K562 (cell line): ENCODE results near the gene MPIG6B. TPM values are rescaled to one million over a fixed set of nuclear protein-coding genes. Genes with fewer than 3 reads are reported as not detected.
A peak's percentile ranks its signal among the peaks of the same experiment; 100 is the strongest.

Experiments used
- ELF4 ChIP-seq: fragments of 450-650 bp; formaldehyde crosslinking; IDR thresholded peaks from 2 replicates; pipeline ENCODE4 v1.4.0; 2022; ENCODE audit warnings: missing genetic modification characterization
- KDM5B ChIP-seq: fragments of 200-600 bp; sonication (generic); IDR thresholded peaks from 2 replicates; pipeline ENCODE4 v1.6.1; 2012; ENCODE audit warnings: low read depth, mild to moderate bottlenecking, moderate library complexity, low read length, control low read depth, inconsistent platforms; ENCODE audit not compliant: insufficient replicate concordance
- NCOR1 ChIP-seq: fragments of 450-650 bp; IDR thresholded peaks from 2 replicates; pipeline ENCODE4 v1.6.1; 2016; ENCODE audit warnings: mild to moderate bottlenecking, moderate library complexity
- NFE2L1 ChIP-seq: fragments of 450-650 bp; IDR thresholded peaks from 2 replicates; pipeline ENCODE4 v1.6.1; 2016; ENCODE audit warnings: missing genetic modification characterization, low read depth, mild to moderate bottlenecking, missing compliant biosample characterization, moderate library complexity, borderline replicate concordance
- NR2C2 ChIP-seq, 2 experiments: fragments of 200-800 bp in 1 of 2; sonication (Bioruptor generic) in 1 of 2; sonication (generic) in 1 of 2; formaldehyde crosslinking in 1 of 2; IDR thresholded peaks; 2 replicates each; pipeline versions ENCODE4 v1.6.1 to v1.8.0; 2016 to 2022; ENCODE audit warnings: mild to moderate bottlenecking in 1 of 2, missing compliant biosample characterization in 1 of 2, missing genetic modification characterization in 1 of 2, missing genetic modification reagents in 1 of 2
- PTBP1 ChIP-seq: fragments of 200-400 bp; formaldehyde crosslinking; IDR thresholded peaks from 2 replicates; pipeline ENCODE4 v1.6.1; 2017; ENCODE audit warnings: low read depth, low read length
- RBM39 ChIP-seq: fragments of 200-400 bp; formaldehyde crosslinking; optimal IDR thresholded peaks from 2 replicates; pipeline ENCODE3; 2018; ENCODE audit warnings: low read depth, low read length
- TEAD1 ChIP-seq, 2 experiments: fragments of 450-650 bp in 1 of 2; sonication (generic) in 1 of 2; formaldehyde crosslinking; IDR thresholded peaks; 2 replicates each; pipeline versions ENCODE4 v1.4.0 to v1.8.0; 2020 to 2022; ENCODE audit warnings: mild to moderate bottlenecking in 2 of 2, missing genetic modification reagents in 1 of 2
- WHSC1 ChIP-seq: IDR thresholded peaks from one replicate; pipeline ENCODE4 v1.6.1; 2012; ENCODE audit warnings: low read length, control low read depth, inconsistent platforms
- ZNF551 ChIP-seq: fragments of 250-450 bp; sonication (Bioruptor Pico); IDR thresholded peaks from 2 replicates; pipeline ENCODE4 v1.5.0; 2021; ENCODE audit warnings: mild to moderate bottlenecking, moderate library complexity
- polyA plus RNA-seq, 8 experiments: library from polyadenylated mRNA; depleted of rRNA in 4 of 8; stranded (reverse) in 5 of 8; unstranded in 3 of 8; fragments of >200 nt; fragmentation: Nextera tagmentation in 2 of 8; fragmentation: Illumina TruSeq in 1 of 8; extraction: Ambion mirVana in 2 of 8; extraction: Trizol in 1 of 8; gene quantifications; 2 replicates each; pipeline versions ENCODE4 v1.2.1 to v1.2.3, GENCODE V29; 2011 to 2014; ENCODE audit warnings: inconsistent platforms in 1 of 8, missing spikeins in 1 of 8
- total RNA-seq, 7 experiments: library from RNA; depleted of rRNA in 6 of 7; stranded (reverse); fragments of >200 nt in 6 of 7; fragmentation: Illumina TruSeq in 2 of 7; extraction: Trizol in 2 of 7; gene quantifications; 2 replicates each; pipeline versions ENCODE4 v1.2.1 to v1.2.3, GENCODE V29; 2011 to 2021; ENCODE audit warnings: low replicate concordance in 1 of 7
- TF ChIP-seq, protein P1 (sequence below): fragments of 450-650 bp; formaldehyde crosslinking; conservative IDR thresholded peaks from 2 replicates; pipeline ENCODE4 v1.4.0; 2022; ENCODE audit warnings: mild to moderate bottlenecking, missing genetic modification characterization
- TF ChIP-seq, protein P2 (sequence below): sonication (generic); formaldehyde crosslinking; IDR thresholded peaks from 2 replicates; pipeline ENCODE4 v1.8.0; 2022; ENCODE audit warnings: mild to moderate bottlenecking, missing genetic modification reagents
- TF ChIP-seq, protein P3 (sequence below): fragments of 450-650 bp; formaldehyde crosslinking; IDR thresholded peaks from 2 replicates; pipeline ENCODE4 v1.4.0; 2022; ENCODE audit warnings: missing genetic modification characterization
- TF ChIP-seq, protein P4 (sequence below), 2 experiments: fragments of 450-650 bp in 1 of 2; sonication (generic) in 1 of 2; formaldehyde crosslinking; conservative IDR thresholded peaks; 2 replicates each; pipeline versions ENCODE4 v1.4.0 to v1.8.1; 2020 to 2022; ENCODE audit warnings: mild to moderate bottlenecking in 1 of 2, missing genetic modification reagents in 1 of 2
- TF ChIP-seq, protein P5 (sequence below): sonication (generic); formaldehyde crosslinking; IDR thresholded peaks from 2 replicates; pipeline ENCODE4 v1.9.0; 2022; ENCODE audit warnings: mild to moderate bottlenecking, missing genetic modification reagents

MPIG6B gene
- total and polyA plus RNA-seq, 9 of the 15 experiments (the other 6 are each of a cell fraction or from before 2014, with no cell fraction given) = 0.11 to 1.2 (median 0.28) TPM; not detected in 1

DNA sequence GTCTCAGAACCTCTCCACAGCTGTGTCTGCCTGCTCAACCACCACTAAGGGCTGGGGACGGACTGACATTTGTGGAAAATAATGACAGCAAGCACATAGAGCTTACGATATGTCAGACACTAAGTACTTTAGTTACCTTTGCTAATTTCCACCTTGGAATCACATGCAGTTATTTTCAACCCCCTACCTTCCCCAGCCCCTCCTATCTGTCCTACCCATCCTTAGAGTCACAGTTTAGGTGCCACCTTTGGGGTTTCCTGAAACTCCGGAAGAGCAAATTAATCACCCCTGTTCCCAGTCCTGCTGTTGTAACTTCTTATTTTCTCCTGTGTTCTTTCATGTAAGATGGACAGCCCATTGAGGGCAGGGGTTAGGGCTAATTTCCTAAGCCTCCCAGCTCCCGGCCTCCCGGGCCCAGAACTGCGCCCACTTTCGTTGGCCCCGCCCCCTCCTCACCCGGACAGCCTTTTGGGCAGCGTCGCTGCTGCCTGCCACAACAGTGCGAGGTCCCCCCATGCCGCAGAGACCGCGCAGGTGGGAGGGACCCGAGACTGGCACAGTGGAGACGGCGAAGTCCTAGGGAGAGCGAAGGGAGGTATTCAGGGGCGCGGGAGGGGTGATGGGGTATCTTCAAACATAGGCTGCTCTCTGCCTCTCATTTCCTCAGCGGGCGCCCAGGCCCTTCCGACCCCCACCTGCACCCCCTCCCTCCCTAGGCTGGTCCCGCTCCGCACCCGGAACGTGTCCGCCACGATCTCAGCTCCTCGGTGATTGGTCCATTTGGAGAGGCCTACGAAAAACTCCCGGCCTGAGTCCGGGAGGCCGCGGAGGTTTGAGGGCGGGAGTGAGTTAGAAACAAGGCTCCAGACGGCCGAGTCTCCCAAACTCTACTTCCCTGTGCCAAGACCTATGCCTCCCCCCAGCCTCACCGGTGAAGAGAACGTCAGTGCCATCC lies 4.8 kb downstream of the MPIG6B start (continued):
- TF ChIP-seq ELF4 = peak; percentile 74; the same call in 1 of the 2 replicates
- peak; percentile 65; the same call in 1 of the 2 replicates for TF ChIP-seq NR2C2 (CRISPR knock-in tag; IDR thresholded peaks at IDR 0.05)
- TF ChIP-seq NR2C2 (tag; IDR thresholded peaks at IDR 0.05) = no peak
- peak in 1 of 2 experiments; percentile 70; a peak in 2 of 4 replicates for TF ChIP-seq TEAD1 (CRISPR knock-in tag; IDR thresholded peaks at IDR 0.05)
- no peak for TF ChIP-seq ZNF551 (CRISPR knock-in tag)
- no peak for TF ChIP-seq NCOR1
- TF ChIP-seq, protein P1, sequence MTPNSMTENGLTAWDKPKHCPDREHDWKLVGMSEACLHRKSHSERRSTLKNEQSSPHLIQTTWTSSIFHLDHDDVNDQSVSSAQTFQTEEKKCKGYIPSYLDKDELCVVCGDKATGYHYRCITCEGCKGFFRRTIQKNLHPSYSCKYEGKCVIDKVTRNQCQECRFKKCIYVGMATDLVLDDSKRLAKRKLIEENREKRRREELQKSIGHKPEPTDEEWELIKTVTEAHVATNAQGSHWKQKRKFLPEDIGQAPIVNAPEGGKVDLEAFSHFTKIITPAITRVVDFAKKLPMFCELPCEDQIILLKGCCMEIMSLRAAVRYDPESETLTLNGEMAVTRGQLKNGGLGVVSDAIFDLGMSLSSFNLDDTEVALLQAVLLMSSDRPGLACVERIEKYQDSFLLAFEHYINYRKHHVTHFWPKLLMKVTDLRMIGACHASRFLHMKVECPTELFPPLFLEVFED = peak; percentile 66; the same call in 1 of the 2 replicates
- no peak for TF ChIP-seq WHSC1
- 0 out of 2 replicates have a peak, but pooled peaks have one; percentile 5 for TF ChIP-seq PTBP1
- peak; percentile 2 for TF ChIP-seq RBM39
- no peak for TF ChIP-seq NFE2L1 (tag)
- TF ChIP-seq, protein P2, sequence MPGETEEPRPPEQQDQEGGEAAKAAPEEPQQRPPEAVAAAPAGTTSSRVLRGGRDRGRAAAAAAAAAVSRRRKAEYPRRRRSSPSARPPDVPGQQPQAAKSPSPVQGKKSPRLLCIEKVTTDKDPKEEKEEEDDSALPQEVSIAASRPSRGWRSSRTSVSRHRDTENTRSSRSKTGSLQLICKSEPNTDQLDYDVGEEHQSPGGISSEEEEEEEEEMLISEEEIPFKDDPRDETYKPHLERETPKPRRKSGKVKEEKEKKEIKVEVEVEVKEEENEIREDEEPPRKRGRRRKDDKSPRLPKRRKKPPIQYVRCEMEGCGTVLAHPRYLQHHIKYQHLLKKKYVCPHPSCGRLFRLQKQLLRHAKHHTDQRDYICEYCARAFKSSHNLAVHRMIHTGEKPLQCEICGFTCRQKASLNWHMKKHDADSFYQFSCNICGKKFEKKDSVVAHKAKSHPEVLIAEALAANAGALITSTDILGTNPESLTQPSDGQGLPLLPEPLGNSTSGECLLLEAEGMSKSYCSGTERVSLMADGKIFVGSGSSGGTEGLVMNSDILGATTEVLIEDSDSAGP (CRISPR knock-in tag) = peak; percentile 78; the same call in 1 of the 2 replicates
- TF ChIP-seq, protein P3, sequence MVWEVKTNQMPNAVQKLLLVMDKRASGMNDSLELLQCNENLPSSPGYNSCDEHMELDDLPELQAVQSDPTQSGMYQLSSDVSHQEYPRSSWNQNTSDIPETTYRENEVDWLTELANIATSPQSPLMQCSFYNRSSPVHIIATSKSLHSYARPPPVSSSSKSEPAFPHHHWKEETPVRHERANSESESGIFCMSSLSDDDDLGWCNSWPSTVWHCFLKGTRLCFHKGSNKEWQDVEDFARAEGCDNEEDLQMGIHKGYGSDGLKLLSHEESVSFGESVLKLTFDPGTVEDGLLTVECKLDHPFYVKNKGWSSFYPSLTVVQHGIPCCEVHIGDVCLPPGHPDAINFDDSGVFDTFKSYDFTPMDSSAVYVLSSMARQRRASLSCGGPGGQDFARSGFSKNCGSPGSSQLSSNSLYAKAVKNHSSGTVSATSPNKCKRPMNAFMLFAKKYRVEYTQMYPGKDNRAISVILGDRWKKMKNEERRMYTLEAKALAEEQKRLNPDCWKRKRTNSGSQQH (CRISPR knock-in tag) = peak; percentile 35; the same call in 1 of the 2 replicates
- TF ChIP-seq, protein P4, sequence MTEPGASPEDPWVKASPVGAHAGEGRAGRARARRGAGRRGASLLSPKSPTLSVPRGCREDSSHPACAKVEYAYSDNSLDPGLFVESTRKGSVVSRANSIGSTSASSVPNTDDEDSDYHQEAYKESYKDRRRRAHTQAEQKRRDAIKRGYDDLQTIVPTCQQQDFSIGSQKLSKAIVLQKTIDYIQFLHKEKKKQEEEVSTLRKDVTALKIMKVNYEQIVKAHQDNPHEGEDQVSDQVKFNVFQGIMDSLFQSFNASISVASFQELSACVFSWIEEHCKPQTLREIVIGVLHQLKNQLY (CRISPR knock-in tag; conservative IDR thresholded peaks at IDR 0.05) = 0 out of 4 replicates have a peak, but pooled peaks of 1 of the 2 experiments have one; percentile 62
- TF ChIP-seq KDM5B = peak; percentile 6
- TF ChIP-seq, protein P5, sequence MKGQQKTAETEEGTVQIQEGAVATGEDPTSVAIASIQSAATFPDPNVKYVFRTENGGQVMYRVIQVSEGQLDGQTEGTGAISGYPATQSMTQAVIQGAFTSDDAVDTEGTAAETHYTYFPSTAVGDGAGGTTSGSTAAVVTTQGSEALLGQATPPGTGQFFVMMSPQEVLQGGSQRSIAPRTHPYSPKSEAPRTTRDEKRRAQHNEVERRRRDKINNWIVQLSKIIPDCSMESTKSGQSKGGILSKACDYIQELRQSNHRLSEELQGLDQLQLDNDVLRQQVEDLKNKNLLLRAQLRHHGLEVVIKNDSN (CRISPR knock-in tag) = peak; percentile 42; the same call in 1 of the 2 replicates
